Measurements from ENCODE around the gene C18orf54. TPM values are rescaled to one million over a fixed set of nuclear protein-coding genes. Genes with fewer than 3 reads are reported as not detected.
A peak's percentile ranks its signal among the peaks of the same experiment; 100 is the strongest.

The C18orf54 gene
- total and polyA plus RNA-seq, 2 donors (not counting 1 experiment from before 2014, with no cell fraction given): 2.8 to 5.6 TPM

DNA sequence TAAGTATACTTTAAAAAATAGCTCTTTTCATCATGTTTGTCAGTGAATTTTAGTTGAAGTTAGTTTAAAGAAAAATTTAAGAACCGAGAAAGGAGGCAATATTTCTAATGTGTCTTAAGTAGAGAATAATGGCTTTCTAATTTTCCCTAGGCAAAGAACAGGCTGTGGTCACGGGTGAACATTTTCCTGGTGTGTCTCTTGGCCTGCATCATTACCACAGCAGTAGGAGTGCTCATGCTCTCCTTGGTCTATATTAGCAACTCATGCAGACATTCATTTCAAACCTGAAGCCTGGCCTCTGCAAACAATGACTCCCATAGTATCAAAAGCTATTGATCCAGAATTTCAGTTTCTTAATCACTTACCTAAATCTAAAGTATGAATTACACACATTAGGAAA, 57.4 kb downstream of the C18orf54 start:
- Histone ChIP-seq H3K4me1 (ENCODE audit: control insufficient read depth, extremely low read depth, insufficient read depth, low read length) (no peaks in the 10 kb centered on the region), H3K9me3 (ENCODE audit: control insufficient read depth, insufficient read depth, low read depth, low read length) (no peaks in the 10 kb centered on the region), H3K27ac (ENCODE audit: insufficient read depth, low read length) (no peak overlapping the region), H3K36me3 (ENCODE audit: control insufficient read depth, insufficient read depth, low read length) (no peaks in the 10 kb centered on the region), H3K27me3 (ENCODE audit: control insufficient read depth, insufficient read depth, low read length) (no peaks in the 10 kb centered on the region), H3K9ac (ENCODE audit: insufficient read depth, low read length) (no peak overlapping the region), H3K79me2 (ENCODE audit: control insufficient read depth, insufficient read depth, low read length) (no peaks in the 10 kb centered on the region), H4K20me1 (ENCODE audit: control insufficient read depth, extremely low read depth, insufficient read depth, low read length) (no peaks in the 10 kb centered on the region), H2AFZ (ENCODE audit: low read length) (no peak overlapping the region), H3K4me3 (replicated peaks in 1 of 4; ENCODE audit: control extremely low read depth in 1 of 4, insufficient read depth in 1 of 4, low read depth in 3 of 4, low read length in 4 of 4) (no peak overlapping the region), H3K4me2 (ENCODE audit: extremely low read depth, insufficient read depth, low read length) (no peak overlapping the region)
- TF ChIP-seq, protein P1, sequence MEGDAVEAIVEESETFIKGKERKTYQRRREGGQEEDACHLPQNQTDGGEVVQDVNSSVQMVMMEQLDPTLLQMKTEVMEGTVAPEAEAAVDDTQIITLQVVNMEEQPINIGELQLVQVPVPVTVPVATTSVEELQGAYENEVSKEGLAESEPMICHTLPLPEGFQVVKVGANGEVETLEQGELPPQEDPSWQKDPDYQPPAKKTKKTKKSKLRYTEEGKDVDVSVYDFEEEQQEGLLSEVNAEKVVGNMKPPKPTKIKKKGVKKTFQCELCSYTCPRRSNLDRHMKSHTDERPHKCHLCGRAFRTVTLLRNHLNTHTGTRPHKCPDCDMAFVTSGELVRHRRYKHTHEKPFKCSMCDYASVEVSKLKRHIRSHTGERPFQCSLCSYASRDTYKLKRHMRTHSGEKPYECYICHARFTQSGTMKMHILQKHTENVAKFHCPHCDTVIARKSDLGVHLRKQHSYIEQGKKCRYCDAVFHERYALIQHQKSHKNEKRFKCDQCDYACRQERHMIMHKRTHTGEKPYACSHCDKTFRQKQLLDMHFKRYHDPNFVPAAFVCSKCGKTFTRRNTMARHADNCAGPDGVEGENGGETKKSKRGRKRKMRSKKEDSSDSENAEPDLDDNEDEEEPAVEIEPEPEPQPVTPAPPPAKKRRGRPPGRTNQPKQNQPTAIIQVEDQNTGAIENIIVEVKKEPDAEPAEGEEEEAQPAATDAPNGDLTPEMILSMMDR (conservative IDR thresholded peaks at IDR 0.05 in 1 of 2, IDR thresholded peaks at IDR 0.05 in 1 of 2; ENCODE audit: low read depth in 1 of 2, low read length in 2 of 2): no peak
- no peak for TF ChIP-seq EZH2 (IDR thresholded peaks at IDR 0.05; ENCODE audit: low read length, missing control alignments)
- peak in 1 of 2 donors; percentile 53 for DNase-seq (ENCODE audit: low read depth in 2 of 2)

- H3K4me3 ChIP-seq (replicated peaks in 1 of 4; ENCODE audit: control extremely low read depth in 1 of 4, insufficient read depth in 1 of 4, low read depth in 3 of 4, low read length in 4 of 4): no peak overlapping the region
- DNase-seq (ENCODE audit: low read depth in 2 of 2): peak; percentile 21 to 89
- no peak overlapping the region for H3K9ac ChIP-seq (ENCODE audit: insufficient read depth, low read length)
- H2AFZ ChIP-seq (ENCODE audit: low read length): no peak overlapping the region
- H3K36me3 ChIP-seq (ENCODE audit: control insufficient read depth, insufficient read depth, low read length): no peaks in the 10 kb centered on the region
- no peak for TF ChIP-seq EZH2 (IDR thresholded peaks at IDR 0.05; ENCODE audit: low read length, missing control alignments)
- TF ChIP-seq, protein P1 (conservative IDR thresholded peaks at IDR 0.05 in 1 of 2, IDR thresholded peaks at IDR 0.05 in 1 of 2; ENCODE audit: low read depth in 1 of 2, low read length in 2 of 2): no peak
- H3K9me3 ChIP-seq (ENCODE audit: control insufficient read depth, insufficient read depth, low read depth, low read length): no peaks in the 10 kb centered on the region
- H3K4me1 ChIP-seq (ENCODE audit: control insufficient read depth, extremely low read depth, insufficient read depth, low read length): no peaks in the 10 kb centered on the region
- no peaks in the 10 kb centered on the region for H3K27me3 ChIP-seq (ENCODE audit: control insufficient read depth, insufficient read depth, low read length)
- H3K79me2 ChIP-seq (ENCODE audit: control insufficient read depth, insufficient read depth, low read length): no peaks in the 10 kb centered on the region
- no peak overlapping the region for H3K27ac ChIP-seq (ENCODE audit: insufficient read depth, low read length)
- no peaks in the 10 kb centered on the region for H4K20me1 ChIP-seq (ENCODE audit: control insufficient read depth, extremely low read depth, insufficient read depth, low read length)
- H3K4me2 ChIP-seq (ENCODE audit: extremely low read depth, insufficient read depth, low read length): no peak overlapping the region
Observed at GRCh38 chr18:54416436-54416835, 58.7 kb downstream of the C18orf54 start.

- TF ChIP-seq, protein P1 (conservative IDR thresholded peaks at IDR 0.05 in 1 of 2, IDR thresholded peaks at IDR 0.05 in 1 of 2; ENCODE audit: low read depth in 1 of 2, low read length in 2 of 2): no peak
- TF ChIP-seq EZH2 (IDR thresholded peaks at IDR 0.05; ENCODE audit: low read length, missing control alignments): no peak
- H3K4me2 ChIP-seq (ENCODE audit: extremely low read depth, insufficient read depth, low read length): no peak overlapping the region
- no peak overlapping the region for H2AFZ ChIP-seq (ENCODE audit: low read length)
- no peaks in the 10 kb centered on the region for H3K79me2 ChIP-seq (ENCODE audit: control insufficient read depth, insufficient read depth, low read length)
- no peak overlapping the region for H3K27ac ChIP-seq (ENCODE audit: insufficient read depth, low read length)
- H3K27me3 ChIP-seq (ENCODE audit: control insufficient read depth, insufficient read depth, low read length): no peaks in the 10 kb centered on the region
- H3K36me3 ChIP-seq (ENCODE audit: control insufficient read depth, insufficient read depth, low read length): no peaks in the 10 kb centered on the region
- no peak for DNase-seq (ENCODE audit: low read depth in 2 of 2)
- no peak overlapping the region for H3K4me3 ChIP-seq (replicated peaks in 1 of 4; ENCODE audit: control extremely low read depth in 1 of 4, insufficient read depth in 1 of 4, low read depth in 3 of 4, low read length in 4 of 4)
- no peaks in the 10 kb centered on the region for H3K9me3 ChIP-seq (ENCODE audit: control insufficient read depth, insufficient read depth, low read depth, low read length)
- no peak overlapping the region for H3K9ac ChIP-seq (ENCODE audit: insufficient read depth, low read length)
- H3K4me1 ChIP-seq (ENCODE audit: control insufficient read depth, extremely low read depth, insufficient read depth, low read length): no peaks in the 10 kb centered on the region
- no peaks in the 10 kb centered on the region for H4K20me1 ChIP-seq (ENCODE audit: control insufficient read depth, extremely low read depth, insufficient read depth, low read length)
Observed at GRCh38 chr18:54423831-54424230, 66.1 kb downstream of the C18orf54 start.
